Stimulated activated memory B cell treated with anti-CD40 and anti-IgM and Interleukin-4, amounts not matched to agents 10 μg/mL and 1 μg/mL and 100 μg/mL, for 72 hours (primary cell): ENCODE measurements around the gene MAML2.

Experiments
- ATAC-seq: fragments of 150-1000 bp; cut with Tn5 transposase; 2 replicates; pipeline ENCODE4 v1.10.0; 2021
- H3K27ac Mint-ChIP-seq: one replicate; pipeline ENCODE4 v1.8.0; 2022; ENCODE audit warnings: mild to moderate bottlenecking, mixed read lengths
- H3K27me3 Mint-ChIP-seq: one replicate; pipeline ENCODE4 v1.8.0; 2022; ENCODE audit warnings: mixed read lengths
- H3K36me3 Mint-ChIP-seq: one replicate; pipeline ENCODE4 v1.8.0; 2022; ENCODE audit warnings: mixed read lengths
- H3K4me1 Mint-ChIP-seq: one replicate; pipeline ENCODE4 v1.8.0; 2022; ENCODE audit warnings: mixed read lengths
- H3K4me3 Mint-ChIP-seq: one replicate; pipeline ENCODE4 v1.8.0; 2022; ENCODE audit warnings: mild to moderate bottlenecking, moderate library complexity, mixed read lengths
- H3K9me3 Mint-ChIP-seq: one replicate; pipeline ENCODE4 v1.8.0; 2022; ENCODE audit warnings: mixed read lengths

Gene MAML2

GRCh38 chr11:96238563-96239135 lies 104.3 kb downstream of the MAML2 start:
- Mint-ChIP-seq H3K9me3 (no peaks in the 10 kb centered on the region), H3K4me3 (no peak overlapping the region), H3K36me3 (peaks cover 11% of the 10 kb centered on the region), H3K27ac (no peak overlapping the region), H3K4me1 (peaks cover 36% of the 10 kb centered on the region), H3K27me3 (no peaks in the 10 kb centered on the region)
- ATAC-seq: no peak

DNA sequence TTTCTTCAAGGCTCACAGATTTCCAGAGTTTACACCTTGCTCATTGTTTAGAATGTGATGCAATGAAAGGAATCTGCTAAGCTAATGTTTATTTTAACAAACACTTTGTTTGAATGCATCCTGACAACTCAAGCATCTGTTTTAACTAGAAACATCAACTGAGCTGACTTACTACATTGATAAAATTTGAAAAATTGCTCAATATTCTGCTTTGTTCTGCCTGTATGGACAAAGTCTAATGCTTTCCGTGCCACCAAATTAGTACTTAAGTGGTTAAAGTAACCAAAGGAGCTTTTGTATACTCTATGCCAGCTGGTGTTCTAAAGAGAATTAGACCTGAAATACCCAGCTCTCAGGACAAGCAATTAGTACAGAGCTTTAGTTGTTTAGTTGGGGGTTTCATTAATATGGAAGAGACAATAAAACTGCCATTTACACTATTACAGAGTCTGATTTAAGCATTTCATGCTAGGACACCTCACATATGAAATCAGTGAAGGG lies 105.2 kb downstream of the MAML2 start:
- no peaks in the 10 kb centered on the region for H3K27me3 Mint-ChIP-seq
- peaks cover 14% of the 10 kb centered on the region for H3K36me3 Mint-ChIP-seq
- no peak for ATAC-seq
- H3K4me1 Mint-ChIP-seq: peaks cover 35% of the 10 kb centered on the region
- no peak overlapping the region for H3K27ac Mint-ChIP-seq
- H3K9me3 Mint-ChIP-seq: no peaks in the 10 kb centered on the region
- no peak overlapping the region for H3K4me3 Mint-ChIP-seq

DNA sequence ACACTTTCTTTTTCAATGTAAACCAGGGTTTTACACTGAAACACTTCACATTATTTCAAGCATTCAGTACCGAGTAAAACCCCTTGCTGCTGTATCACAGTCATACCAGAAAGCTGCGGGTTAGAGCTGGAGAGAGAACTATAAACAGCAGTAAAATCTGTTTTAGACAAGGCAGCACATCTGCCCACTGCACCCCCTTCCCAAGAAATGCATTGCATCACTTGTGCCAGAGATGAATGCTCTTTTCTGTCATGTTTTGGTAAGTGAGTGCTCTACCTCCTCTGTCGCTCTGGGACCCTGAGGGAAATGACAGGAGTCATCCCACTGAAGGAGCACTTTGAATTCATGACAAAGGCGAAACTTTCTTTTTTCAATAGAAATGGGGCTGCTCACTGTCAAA lies 107.2 kb downstream of the MAML2 start:
- H3K4me3 Mint-ChIP-seq: no peak overlapping the region
- peak; percentile 91 for ATAC-seq
- peaks cover 38% of the 10 kb centered on the region for H3K4me1 Mint-ChIP-seq
- no peaks in the 10 kb centered on the region for H3K9me3 Mint-ChIP-seq
- H3K36me3 Mint-ChIP-seq: peaks cover 14% of the 10 kb centered on the region
- no peaks in the 10 kb centered on the region for H3K27me3 Mint-ChIP-seq
- H3K27ac Mint-ChIP-seq: peak overlapping the region; percentile 84

DNA sequence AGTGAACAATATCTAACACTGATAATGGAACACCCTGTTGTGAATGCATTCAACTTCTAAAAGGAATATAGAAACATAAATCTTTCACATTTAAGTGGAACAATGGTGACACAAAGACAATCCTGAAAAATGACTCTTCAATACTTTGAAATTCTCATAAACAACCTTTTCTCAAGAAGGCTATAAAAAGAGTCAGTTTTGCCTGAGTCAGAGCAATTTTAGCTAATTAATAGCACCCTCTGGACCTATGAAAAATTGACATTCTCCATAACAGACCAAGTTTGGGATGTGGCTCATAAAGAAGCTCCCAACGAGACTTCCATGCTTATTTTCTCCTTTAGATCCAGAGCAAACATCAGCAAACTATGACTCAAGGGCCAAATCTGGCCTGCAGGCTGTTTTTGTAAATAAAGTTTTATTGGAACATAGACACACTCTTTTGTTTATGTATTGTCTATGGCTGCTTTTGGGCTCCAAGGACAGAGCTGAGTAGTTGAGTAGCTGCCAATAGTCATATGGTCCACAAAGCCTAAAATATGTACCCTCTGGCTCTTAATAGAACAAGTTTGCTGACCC lies 108.0 kb downstream of the MAML2 start:
- H3K27me3 Mint-ChIP-seq: no peaks in the 10 kb centered on the region
- peak overlapping the region; percentile 84 for H3K27ac Mint-ChIP-seq
- ATAC-seq: no peak
- H3K36me3 Mint-ChIP-seq: peaks cover 14% of the 10 kb centered on the region
- H3K4me1 Mint-ChIP-seq: peaks cover 42% of the 10 kb centered on the region
- H3K9me3 Mint-ChIP-seq: no peaks in the 10 kb centered on the region
- no peak overlapping the region for H3K4me3 Mint-ChIP-seq

DNA sequence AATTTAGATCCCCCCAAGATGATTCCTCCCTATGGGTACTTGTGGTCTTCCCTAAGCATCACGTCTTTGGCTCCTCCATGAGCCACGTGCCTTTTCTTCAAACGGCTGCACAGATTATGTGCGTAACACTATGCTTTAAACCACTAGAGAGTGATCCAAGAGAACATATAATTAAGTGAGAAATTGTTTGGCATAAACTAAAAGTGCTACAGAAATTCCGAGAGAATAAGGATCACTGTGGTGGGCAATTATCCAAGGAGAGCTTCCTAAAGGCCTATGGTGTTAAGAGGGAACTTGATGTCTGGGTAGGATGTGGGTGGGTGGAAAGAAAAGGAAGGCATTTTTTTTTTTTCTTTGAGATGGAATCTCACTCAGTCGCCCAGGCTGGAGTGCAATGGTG lies 110.9 kb downstream of the MAML2 start:
- H3K36me3 Mint-ChIP-seq: peaks cover 20% of the 10 kb centered on the region
- ATAC-seq: no peak
- no peaks in the 10 kb centered on the region for H3K9me3 Mint-ChIP-seq
- H3K27me3 Mint-ChIP-seq: no peaks in the 10 kb centered on the region
- no peak overlapping the region for H3K4me3 Mint-ChIP-seq
- peaks cover 61% of the 10 kb centered on the region for H3K4me1 Mint-ChIP-seq
- H3K27ac Mint-ChIP-seq: peak overlapping the region; percentile 16

GRCh38 chr11:96230686-96231085 lies 112.3 kb downstream of the MAML2 start:
- Mint-ChIP-seq H3K27ac (peak overlapping the region; percentile 16), H3K27me3 (no peaks in the 10 kb centered on the region), H3K4me1 (peaks cover 56% of the 10 kb centered on the region), H3K9me3 (no peaks in the 10 kb centered on the region), H3K4me3 (peak overlapping the region; percentile 35), H3K36me3 (peaks cover 20% of the 10 kb centered on the region)
- ATAC-seq: no peak

- H3K36me3 Mint-ChIP-seq: peaks cover 19% of the 10 kb centered on the region
- no peaks in the 10 kb centered on the region for H3K27me3 Mint-ChIP-seq
- peaks cover 57% of the 10 kb centered on the region for H3K4me1 Mint-ChIP-seq
- ATAC-seq: no peak
- H3K9me3 Mint-ChIP-seq: no peaks in the 10 kb centered on the region
- peak overlapping the region; percentile 59 for H3K27ac Mint-ChIP-seq
- H3K4me3 Mint-ChIP-seq: no peak overlapping the region
Measured at GRCh38 chr11:96229354-96229977, 113.5 kb downstream of the MAML2 start.

- peak overlapping the region; percentile 59 for H3K27ac Mint-ChIP-seq
- H3K4me3 Mint-ChIP-seq: no peak overlapping the region
- H3K36me3 Mint-ChIP-seq: peaks cover 18% of the 10 kb centered on the region
- ATAC-seq: no peak
- H3K9me3 Mint-ChIP-seq: no peaks in the 10 kb centered on the region
- H3K27me3 Mint-ChIP-seq: no peaks in the 10 kb centered on the region
- peaks cover 57% of the 10 kb centered on the region for H3K4me1 Mint-ChIP-seq
Measured at GRCh38 chr11:96228910-96229309, 114.1 kb downstream of the MAML2 start.

- no peaks in the 10 kb centered on the region for H3K27me3 Mint-ChIP-seq
- H3K4me3 Mint-ChIP-seq: no peak overlapping the region
- peaks cover 53% of the 10 kb centered on the region for H3K4me1 Mint-ChIP-seq
- H3K9me3 Mint-ChIP-seq: no peaks in the 10 kb centered on the region
- H3K36me3 Mint-ChIP-seq: peaks cover 14% of the 10 kb centered on the region
- H3K27ac Mint-ChIP-seq: peak overlapping the region; percentile 59
- no peak for ATAC-seq
Measured at GRCh38 chr11:96228473-96228891, 114.5 kb downstream of the MAML2 start.

- peaks cover 15% of the 10 kb centered on the region for H3K36me3 Mint-ChIP-seq
- no peak for ATAC-seq
Measured at GRCh38 chr11:96227244-96227643, 115.8 kb downstream of the MAML2 start.

DNA sequence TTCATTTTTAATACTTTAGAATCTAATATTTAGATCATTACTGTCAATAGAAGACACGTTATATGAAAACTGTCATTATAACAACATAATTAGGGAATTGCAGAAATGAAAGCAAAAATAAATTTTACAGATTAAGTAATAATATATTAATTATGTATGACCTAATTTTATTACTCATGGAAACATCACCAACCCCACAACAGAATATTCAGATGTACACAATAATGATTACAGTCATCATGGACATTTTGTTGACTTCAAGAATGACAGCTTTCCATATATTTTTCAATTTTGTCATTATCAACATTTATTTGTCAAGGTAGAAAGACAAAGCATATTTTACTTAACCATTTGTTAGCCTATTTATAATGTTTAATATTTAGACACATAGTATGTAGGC lies 119.9 kb downstream of the MAML2 start:
- H3K27ac Mint-ChIP-seq: no peak overlapping the region

More at GRCh38 chr11:96227244-96227643, 115.8 kb downstream of the MAML2 start:
- Mint-ChIP-seq H3K27ac (peak overlapping the region; percentile 59), H3K9me3 (no peaks in the 10 kb centered on the region), H3K4me1 (peaks cover 54% of the 10 kb centered on the region), H3K4me3 (no peak overlapping the region), H3K27me3 (no peaks in the 10 kb centered on the region)

GRCh38 chr11:96222102-96222501 lies 120.9 kb downstream of the MAML2 start:
- Mint-ChIP-seq H3K36me3 (peaks cover 13% of the 10 kb centered on the region), H3K4me1 (peaks cover 54% of the 10 kb centered on the region), H3K27me3 (no peaks in the 10 kb centered on the region), H3K27ac (peak overlapping the region; percentile 76), H3K4me3 (no peak overlapping the region), H3K9me3 (no peaks in the 10 kb centered on the region)
- ATAC-seq: no peak

More for the DNA sequence above, 119.9 kb downstream of the MAML2 start:
- Mint-ChIP-seq H3K27me3 (no peaks in the 10 kb centered on the region), H3K4me3 (no peak overlapping the region), H3K9me3 (no peaks in the 10 kb centered on the region), H3K4me1 (peaks cover 54% of the 10 kb centered on the region), H3K36me3 (peaks cover 13% of the 10 kb centered on the region)
- ATAC-seq: no peak

- H3K36me3 Mint-ChIP-seq: peaks cover 13% of the 10 kb centered on the region
- H3K27ac Mint-ChIP-seq: peak overlapping the region; percentile 76
- no peaks in the 10 kb centered on the region for H3K9me3 Mint-ChIP-seq
- H3K27me3 Mint-ChIP-seq: no peaks in the 10 kb centered on the region
- ATAC-seq: peak; percentile 20
- H3K4me3 Mint-ChIP-seq: no peak overlapping the region
- peaks cover 60% of the 10 kb centered on the region for H3K4me1 Mint-ChIP-seq
Measured at GRCh38 chr11:96221244-96222070, 121.5 kb downstream of the MAML2 start.

DNA sequence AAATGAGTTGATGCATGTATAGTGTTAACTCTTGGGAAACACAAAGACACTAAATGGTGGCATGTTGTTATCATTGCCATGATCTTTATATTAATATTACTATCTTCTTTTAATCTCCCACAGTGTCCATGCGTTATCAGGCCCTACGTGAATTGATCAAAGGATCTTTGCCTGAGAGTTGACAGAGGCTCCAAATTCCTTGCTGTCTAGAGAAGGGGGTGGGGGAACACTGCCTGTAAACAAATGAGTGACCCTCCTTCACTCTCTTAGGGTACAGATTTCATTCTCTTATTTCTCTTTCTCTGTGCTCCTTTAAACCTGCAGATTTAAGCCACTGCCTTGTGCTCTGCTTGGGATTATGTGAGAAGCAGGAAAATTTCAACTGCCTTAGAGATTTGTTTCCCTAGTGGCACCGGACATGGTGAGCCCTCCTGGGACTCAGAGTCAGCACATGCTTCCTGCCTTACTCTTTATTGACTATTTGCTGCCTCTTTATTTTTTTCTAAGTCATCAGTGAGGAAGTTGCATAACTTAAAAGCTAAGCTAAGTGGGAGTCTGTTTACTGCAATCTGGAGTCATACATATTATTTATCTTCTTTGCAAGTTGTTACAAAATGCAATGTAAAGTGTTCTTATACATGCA lies 122.9 kb downstream of the MAML2 start:
- no peaks in the 10 kb centered on the region for H3K27me3 Mint-ChIP-seq
- no peak overlapping the region for H3K4me3 Mint-ChIP-seq

GRCh38 chr11:96218901-96219300 lies 124.1 kb downstream of the MAML2 start:
- H3K27ac Mint-ChIP-seq: peak overlapping the region; percentile 78
- no peaks in the 10 kb centered on the region for H3K27me3 Mint-ChIP-seq
- peaks cover 63% of the 10 kb centered on the region for H3K4me1 Mint-ChIP-seq
- ATAC-seq: no peak
- peaks cover 6% of the 10 kb centered on the region for H3K36me3 Mint-ChIP-seq
- no peaks in the 10 kb centered on the region for H3K9me3 Mint-ChIP-seq
- H3K4me3 Mint-ChIP-seq: no peak overlapping the region

More for the DNA sequence above, 122.9 kb downstream of the MAML2 start:
- Mint-ChIP-seq H3K36me3 (peaks cover 13% of the 10 kb centered on the region), H3K9me3 (no peaks in the 10 kb centered on the region), H3K27ac (peak overlapping the region; percentile 78), H3K4me1 (peaks cover 69% of the 10 kb centered on the region)
- ATAC-seq: peak; percentile 47
